HG02852 (cell line): ENCODE measurements around the gene SPEG.

ENCODE experiments used
- ATAC-seq: cut with Tn5 transposase; IDR thresholded peaks from one replicate; pipeline ENCODE4 v1.9.1; 2021; ENCODE audit warnings: mild to moderate bottlenecking, moderate library complexity; ENCODE audit not compliant: unreplicated experiment

Gene SPEG

DNA sequence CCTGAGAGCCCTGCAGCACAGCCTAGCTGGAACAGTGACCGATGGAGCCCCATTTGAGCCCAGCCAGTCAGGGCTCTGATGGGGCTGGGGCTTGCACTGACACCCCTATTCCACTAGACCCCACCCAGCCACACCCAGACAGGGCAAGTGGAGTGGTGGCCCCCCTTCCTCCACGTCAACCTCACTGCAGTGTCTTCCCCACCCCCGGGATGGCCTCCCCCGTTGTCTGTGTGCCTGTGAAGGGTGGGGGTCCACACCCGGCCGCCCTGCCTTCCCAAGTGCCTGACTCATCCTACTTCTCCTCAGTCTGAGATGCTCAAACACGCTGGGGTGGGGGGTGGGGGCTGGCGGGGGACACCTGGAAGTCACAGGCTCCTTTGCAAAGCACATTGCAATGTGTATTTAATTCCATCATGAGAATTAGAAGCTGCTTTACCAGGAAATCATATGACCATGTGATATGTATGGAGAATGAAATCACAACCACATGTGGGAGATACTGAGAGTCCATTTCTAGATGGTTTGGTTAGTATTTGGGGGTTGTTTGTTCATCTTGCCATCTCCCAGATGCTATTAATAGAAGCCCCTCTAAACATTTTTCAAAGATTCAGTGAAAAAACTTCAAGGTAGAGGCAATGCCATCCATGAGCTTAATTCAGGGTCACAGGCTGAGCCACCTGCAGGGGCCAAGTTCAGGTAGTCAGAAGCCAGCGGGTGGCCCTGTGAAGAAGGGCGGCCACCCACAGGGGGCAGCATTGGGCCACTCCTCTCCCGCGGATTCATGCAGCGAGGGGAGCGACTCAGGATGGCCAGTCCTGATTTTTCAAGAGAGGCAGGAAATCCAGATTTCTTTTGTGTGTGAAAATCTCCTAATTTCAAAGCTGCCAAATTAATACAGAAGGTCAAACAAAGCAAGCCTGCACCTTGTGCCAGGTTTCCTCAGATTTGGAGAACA lies 41.3 kb downstream of the SPEG start:
- ATAC-seq = no peak

DNA sequence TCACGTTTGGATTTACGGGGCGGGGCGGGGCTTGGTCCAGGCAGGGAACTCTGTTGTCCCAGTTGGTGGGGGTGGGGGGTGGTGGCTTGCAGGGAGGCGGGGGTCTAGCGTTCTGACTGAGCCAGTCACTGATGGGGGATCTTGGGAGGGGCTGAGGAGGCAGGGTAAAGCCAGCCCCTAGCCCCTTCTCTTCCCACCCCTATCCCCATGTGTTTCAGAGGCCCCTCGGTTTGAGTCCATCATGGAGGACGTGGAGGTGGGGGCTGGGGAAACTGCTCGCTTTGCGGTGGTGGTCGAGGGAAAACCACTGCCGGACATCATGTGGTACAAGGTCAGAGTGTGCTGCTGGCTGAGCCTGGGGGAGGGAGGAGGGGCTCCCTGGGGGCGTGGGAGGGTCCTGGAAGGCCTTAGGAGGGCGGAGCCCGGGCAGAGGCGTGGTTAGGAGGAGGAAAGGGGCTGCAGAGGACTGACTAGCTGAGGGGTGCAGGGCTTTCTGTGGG lies 42.1 kb downstream of the SPEG start:
- ATAC-seq = no peak

DNA sequence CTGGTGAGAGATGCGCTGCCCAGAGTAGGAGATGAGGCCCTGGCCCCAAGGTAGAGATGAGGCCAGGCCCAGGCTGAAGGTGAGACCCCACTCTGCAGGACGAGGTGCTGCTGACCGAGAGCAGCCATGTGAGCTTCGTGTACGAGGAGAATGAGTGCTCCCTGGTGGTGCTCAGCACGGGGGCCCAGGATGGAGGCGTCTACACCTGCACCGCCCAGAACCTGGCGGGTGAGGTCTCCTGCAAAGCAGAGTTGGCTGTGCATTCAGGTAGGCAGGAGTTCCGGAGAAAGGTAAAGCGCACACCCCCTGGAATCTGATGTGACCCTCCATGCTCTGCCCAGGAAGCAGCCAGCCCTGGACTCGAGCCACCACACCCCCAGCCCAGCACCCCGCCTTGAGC lies 42.5 kb downstream of the SPEG start:
- ATAC-seq = no peak

DNA sequence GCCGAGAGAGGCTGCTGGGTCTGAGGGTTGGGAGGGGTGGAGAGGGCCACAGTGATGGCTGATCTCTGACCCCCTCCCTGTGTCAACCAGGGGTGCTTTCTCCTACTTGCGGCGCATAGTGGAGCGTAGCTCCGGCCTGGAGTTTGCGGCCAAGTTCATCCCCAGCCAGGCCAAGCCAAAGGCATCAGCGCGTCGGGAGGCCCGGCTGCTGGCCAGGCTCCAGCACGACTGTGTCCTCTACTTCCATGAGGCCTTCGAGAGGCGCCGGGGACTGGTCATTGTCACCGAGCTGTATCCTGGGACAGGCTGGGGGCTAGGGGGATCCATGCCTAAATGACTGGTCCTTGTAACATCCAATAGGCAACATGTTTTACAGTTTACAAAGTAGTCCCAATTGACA lies 43.2 kb downstream of the SPEG start:
- no peak for ATAC-seq

DNA sequence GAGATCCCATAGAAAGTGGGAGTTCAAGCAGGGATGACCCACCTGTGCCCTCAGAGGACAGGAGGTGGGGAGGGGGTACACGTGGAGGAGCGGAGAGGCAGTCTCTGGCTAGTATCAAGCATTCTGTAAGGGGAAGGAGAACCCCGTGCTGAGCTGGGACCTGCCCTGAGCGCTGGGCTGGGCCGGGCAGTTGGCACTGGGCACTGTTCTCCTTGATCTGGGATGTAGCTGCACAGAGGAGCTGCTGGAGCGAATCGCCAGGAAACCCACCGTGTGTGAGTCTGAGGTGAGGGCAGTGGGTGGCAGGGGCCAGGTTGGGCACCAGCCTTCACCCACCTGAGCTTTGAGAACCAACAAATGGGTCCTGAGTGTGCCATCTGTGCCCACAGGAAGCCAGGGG lies 44.3 kb downstream of the SPEG start:
- ATAC-seq = no peak

DNA sequence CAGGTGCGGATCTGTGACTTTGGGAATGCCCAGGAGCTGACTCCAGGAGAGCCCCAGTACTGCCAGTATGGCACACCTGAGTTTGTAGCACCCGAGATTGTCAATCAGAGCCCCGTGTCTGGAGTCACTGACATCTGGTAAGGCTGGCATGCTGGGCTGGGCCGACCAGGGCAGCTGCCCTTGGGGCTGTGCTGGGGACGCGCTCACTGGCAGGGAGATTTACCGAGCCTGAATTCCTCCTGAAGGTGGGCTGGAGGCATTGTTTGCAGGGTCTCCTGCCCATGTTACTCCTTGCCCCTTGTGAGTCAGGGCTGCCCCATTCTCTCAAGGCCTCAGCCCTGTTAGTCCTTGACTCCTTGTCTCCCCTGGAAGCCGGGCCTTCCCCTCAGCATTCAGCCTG lies 45.4 kb downstream of the SPEG start:
- no peak for ATAC-seq

DNA sequence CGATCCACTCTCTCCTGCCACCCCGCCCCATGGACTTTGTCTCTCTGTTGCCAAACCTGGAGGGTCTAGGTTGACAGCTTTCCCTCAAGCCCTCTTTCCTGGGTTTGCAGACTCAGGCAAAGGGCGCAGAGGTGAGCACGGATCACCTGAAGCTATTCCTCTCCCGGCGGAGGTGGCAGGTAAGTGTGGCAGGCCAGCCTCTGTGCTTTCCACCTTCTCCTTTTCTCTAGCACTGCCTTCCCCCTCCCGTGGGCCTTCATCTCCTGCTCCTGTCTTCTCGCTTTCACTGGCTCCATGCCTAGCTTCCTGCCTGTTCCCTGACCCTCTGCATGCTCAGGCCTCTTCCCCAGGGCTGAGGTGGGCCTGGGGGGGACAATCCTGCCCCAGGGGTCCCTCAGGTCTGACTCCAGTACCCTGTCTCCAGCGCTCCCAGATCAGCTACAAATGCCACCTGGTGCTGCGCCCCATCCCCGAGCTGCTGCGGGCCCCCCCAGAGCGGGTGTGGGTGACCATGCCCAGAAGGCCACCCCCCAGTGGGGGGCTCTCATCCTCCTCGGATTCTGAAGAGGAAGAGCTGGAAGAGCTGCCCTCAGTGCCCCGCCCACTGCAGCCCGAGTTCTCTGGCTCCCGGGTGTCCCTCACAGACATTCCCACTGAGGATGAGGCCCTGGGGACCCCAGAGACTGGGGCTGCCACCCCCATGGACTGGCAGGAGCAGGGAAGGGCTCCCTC lies 48.2 kb downstream of the SPEG start:
- no peak for ATAC-seq

DNA sequence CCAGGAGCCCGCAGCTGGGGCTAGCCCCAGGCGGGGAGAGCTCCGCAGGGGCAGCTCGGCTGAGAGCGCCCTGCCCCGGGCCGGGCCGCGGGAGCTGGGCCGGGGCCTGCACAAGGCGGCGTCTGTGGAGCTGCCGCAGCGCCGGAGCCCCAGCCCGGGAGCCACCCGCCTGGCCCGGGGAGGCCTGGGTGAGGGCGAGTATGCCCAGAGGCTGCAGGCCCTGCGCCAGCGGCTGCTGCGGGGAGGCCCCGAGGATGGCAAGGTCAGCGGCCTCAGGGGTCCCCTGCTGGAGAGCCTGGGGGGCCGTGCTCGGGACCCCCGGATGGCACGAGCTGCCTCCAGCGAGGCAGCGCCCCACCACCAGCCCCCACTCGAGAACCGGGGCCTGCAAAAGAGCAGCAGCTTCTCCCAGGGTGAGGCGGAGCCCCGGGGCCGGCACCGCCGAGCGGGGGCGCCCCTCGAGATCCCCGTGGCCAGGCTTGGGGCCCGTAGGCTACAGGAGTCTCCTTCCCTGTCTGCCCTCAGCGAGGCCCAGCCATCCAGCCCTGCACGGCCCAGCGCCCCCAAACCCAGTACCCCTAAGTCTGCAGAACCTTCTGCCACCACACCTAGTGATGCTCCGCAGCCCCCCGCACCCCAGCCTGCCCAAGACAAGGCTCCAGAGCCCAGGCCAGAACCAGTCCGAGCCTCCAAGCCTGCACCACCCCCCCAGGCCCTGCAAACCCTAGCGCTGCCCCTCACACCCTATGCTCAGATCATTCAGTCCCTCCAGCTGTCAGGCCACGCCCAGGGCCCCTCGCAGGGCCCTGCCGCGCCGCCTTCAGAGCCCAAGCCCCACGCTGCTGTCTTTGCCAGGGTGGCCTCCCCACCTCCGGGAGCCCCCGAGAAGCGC lies 49.1 kb downstream of the SPEG start:
- no peak for ATAC-seq

DNA sequence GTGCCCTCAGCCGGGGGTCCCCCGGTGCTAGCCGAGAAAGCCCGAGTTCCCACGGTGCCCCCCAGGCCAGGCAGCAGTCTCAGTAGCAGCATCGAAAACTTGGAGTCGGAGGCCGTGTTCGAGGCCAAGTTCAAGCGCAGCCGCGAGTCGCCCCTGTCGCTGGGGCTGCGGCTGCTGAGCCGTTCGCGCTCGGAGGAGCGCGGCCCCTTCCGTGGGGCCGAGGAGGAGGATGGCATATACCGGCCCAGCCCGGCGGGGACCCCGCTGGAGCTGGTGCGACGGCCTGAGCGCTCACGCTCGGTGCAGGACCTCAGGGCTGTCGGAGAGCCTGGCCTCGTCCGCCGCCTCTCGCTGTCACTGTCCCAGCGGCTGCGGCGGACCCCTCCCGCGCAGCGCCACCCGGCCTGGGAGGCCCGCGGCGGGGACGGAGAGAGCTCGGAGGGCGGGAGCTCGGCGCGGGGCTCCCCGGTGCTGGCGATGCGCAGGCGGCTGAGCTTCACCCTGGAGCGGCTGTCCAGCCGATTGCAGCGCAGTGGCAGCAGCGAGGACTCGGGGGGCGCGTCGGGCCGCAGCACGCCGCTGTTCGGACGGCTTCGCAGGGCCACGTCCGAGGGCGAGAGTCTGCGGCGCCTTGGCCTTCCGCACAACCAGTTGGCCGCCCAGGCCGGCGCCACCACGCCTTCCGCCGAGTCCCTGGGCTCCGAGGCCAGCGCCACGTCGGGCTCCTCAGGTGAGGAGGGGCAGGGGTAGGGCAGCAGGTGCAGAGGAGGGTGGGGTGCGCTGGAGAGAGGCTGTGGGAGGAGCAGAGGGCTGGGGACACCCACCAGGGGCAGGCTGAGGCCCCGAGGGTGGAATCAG lies 49.9 kb downstream of the SPEG start:
- no peak for ATAC-seq

DNA sequence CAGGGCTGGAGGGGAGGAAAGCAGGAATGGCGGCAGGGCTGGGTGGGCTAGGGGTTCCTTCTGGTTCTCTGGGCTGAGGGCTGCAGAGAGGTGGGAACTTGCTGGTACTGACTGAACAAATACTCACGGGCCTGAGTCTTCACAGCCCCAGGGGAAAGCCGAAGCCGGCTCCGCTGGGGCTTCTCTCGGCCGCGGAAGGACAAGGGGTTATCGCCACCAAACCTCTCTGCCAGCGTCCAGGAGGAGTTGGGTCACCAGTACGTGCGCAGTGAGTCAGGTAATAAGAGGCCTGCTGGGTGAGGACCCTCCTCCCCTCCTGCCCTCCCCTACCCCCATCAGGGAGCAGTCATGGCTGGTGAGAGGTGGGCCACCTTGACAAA lies 50.5 kb downstream of the SPEG start:
- no peak for ATAC-seq

DNA sequence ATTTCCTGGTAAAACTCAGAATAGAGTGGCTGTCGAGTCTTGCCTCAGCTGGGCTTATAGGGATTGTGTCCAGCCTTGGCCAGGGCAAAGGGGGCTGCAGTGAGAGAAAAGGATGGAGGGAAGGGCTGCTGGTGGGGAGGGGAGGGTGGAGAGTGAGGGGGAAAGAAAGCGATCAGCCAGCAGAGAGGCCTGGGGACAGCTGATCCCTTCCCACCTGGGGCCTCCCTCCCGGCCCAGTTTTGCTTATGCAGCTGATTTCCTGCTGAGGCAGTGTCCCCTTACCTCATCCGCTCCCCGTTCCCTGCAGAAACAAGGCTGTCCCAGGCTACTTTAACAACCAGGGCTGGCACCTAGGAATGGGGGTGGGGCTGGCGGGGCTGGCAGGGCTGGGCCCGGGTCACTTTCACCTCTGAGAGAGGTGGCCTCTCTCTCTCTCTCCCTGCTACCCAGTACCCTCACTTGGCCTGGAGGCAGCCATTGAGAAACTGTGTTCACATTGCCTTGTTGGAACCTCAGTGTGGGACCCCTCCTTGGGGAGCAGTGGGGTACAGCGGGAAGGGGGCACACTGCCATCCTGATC lies 51.8 kb downstream of the SPEG start:
- ATAC-seq = no peak

DNA sequence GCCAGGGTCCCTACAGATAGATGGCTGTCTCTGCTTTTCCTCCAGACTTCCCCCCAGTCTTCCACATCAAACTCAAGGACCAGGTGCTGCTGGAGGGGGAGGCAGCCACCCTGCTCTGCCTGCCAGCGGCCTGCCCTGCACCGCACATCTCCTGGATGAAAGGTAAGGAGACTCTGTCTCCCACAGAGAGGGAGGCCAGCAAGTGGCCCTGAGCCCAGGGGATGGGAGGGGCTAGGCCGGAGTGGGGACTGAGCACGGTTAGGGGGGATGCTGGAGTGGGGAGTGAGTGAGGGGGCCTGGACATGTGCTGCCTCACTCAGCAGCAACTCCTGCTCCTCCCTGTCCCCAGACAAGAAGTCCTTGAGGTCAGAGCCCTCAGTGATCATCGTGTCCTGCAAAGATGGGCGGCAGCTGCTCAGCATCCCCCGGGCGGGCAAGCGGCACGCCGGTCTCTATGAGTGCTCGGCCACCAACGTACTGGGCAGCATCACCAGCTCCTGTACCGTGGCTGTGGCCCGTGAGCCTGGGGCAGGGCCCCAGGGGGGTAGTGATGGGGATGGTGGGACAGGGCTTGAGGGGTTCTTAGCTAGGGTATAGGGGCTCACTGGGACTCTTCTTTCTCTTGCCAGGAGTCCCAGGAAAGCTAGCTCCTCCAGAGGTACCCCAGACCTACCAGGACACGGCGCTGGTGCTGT lies 53.7 kb downstream of the SPEG start:
- ATAC-seq = no peak

DNA sequence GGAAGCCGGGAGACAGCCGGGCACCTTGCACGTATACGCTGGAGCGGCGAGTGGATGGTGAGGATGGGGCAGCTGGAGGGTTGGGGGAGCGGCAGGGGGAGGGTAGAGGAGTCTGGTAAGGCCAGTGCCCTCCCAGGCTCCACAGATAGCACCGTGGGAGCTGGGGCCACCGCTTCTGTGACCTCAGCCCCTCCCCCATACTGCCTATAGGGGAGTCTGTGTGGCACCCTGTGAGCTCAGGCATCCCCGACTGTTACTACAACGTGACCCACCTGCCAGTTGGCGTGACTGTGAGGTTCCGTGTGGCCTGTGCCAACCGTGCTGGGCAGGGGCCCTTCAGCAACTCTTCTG lies 54.2 kb downstream of the SPEG start:
- no peak for ATAC-seq

DNA sequence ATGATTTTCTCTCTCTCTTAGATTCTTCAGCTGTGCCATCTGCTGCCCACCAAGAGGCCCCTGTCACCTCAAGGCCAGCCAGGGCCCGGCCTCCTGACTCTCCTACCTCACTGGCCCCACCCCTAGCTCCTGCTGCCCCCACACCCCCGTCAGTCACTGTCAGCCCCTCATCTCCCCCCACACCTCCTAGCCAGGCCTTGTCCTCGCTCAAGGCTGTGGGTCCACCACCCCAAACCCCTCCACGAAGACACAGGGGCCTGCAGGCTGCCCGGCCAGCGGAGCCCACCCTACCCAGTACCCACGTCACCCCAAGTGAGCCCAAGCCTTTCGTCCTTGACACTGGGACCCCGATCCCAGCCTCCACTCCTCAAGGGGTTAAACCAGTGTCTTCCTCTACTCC lies 54.7 kb downstream of the SPEG start:
- ATAC-seq = no peak

DNA sequence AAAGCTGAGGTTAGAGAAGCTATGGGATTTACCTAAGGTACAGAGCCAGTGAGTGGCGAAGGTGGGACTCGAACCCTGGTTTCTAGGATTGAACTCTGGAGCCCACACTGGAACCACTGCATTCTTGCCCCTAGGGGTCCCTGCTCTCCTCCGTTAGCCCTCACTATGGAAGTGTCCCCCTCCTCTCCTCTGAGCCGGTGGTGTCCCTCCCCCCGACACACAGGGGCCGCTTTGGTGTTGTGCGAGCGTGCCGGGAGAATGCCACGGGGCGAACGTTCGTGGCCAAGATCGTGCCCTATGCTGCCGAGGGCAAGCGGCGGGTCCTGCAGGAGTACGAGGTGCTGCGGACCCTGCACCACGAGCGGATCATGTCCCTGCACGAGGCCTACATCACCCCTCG lies 55.5 kb downstream of the SPEG start:
- ATAC-seq = no peak

DNA sequence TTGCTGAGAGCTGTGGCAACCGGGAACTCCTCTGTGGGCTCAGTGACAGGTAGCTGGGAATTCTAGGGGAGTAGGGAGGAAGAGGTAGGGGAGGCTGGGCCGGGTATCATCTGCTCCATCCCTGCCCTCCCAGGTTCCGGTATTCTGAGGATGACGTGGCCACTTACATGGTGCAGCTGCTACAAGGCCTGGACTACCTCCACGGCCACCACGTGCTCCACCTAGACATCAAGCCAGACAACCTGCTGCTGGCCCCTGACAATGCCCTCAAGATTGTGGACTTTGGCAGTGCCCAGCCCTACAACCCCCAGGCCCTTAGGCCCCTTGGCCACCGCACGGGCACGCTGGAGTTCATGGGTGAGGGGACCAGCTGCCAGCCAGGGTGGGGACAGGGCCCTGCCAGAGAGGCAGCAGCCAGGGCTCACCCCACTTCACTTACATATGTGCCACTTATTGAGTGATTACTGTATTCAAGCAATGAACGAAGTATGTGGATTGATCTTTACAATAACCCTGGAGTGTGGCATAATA lies 56.0 kb downstream of the SPEG start:
- no peak for ATAC-seq

DNA sequence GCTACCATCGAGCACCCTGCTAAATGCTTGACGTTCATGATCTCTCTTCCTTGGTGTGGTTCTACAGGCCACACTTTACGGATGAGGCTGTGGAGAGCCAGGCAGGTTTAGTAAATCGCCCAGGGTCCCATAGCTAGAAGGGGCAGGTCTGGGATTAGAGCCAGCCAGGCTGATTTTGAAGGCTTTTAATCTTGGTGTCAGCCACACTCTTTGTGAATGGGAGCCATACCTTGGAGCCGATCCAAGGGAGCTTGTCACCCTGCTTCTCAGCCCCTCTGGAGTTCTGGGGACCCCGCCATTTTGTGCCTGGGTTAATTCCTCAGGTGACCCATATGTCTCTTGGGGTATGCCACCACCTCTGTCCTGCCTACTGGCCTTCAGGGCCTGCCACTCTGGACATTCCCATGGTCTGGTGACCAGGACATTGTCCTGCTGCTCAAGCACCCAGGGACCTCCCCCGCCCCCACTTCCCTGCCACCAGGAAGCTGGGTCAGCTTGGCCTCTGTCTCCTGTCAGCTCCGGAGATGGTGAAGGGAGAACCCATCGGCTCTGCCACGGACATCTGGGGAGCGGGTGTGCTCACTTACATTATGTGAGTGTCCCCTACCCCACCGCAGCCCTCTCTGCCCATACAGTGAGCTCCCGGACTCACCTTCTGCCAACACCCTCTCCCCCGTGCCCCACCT lies 56.8 kb downstream of the SPEG start:
- ATAC-seq = no peak

DNA sequence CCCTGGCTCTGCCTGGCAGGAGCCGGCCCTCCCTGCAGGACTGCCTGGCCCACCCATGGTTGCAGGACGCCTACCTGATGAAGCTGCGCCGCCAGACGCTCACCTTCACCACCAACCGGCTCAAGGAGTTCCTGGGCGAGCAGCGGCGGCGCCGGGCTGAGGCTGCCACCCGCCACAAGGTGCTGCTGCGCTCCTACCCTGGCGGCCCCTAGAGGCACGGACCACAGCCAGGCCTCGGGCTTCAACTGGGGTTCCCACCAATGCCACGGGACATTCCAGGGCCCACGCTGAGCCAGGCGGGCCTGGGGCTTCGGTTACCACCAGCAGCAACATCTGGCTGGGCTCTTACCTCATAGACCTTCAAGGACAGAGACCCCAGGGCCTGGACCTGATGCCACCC lies 57.9 kb downstream of the SPEG start:
- no peak for ATAC-seq
